GM21360 (cell line): ENCODE results near the gene PTPRJ.
"Not testable (repeated sequence)": the region's sequence is repeated elsewhere in the genome, so short reads cannot be mapped to it uniquely, and the experiment has no call there.

ENCODE experiments used
- ATAC-seq: cut with Tn5 transposase; IDR thresholded peaks from one replicate; pipeline ENCODE4 v1.9.1; 2021; ENCODE audit warnings: mild to moderate bottlenecking, moderate library complexity; ENCODE audit not compliant: unreplicated experiment

The PTPRJ gene

GRCh38 chr11:48184452-48184851 lies 204.1 kb downstream of the PTPRJ start:
- ATAC-seq: no peak

GRCh38 chr11:48190906-48191654 lies 210.7 kb downstream of the PTPRJ start:
- ATAC-seq: not testable (repeated sequence)

- no peak for ATAC-seq
Measured at GRCh38 chr11:48193876-48194275, 213.5 kb downstream of the PTPRJ start.

GRCh38 chr11:48207881-48208280 lies 227.5 kb downstream of the PTPRJ start:
- no peak for ATAC-seq

- no peak for ATAC-seq
Measured at GRCh38 chr11:48210052-48210451, 229.7 kb downstream of the PTPRJ start.

GRCh38 chr11:48216510-48216909 lies 236.2 kb downstream of the PTPRJ start, which contains the start of gene OR4B1:
OR4B1 (plus strand) TSS chr11:48216810; CDS start chr11:48216810, 0 bp downstream.
- no peak for ATAC-seq
